ENCODE data around the gene CCDC154.

CCDC154 gene

DNA sequence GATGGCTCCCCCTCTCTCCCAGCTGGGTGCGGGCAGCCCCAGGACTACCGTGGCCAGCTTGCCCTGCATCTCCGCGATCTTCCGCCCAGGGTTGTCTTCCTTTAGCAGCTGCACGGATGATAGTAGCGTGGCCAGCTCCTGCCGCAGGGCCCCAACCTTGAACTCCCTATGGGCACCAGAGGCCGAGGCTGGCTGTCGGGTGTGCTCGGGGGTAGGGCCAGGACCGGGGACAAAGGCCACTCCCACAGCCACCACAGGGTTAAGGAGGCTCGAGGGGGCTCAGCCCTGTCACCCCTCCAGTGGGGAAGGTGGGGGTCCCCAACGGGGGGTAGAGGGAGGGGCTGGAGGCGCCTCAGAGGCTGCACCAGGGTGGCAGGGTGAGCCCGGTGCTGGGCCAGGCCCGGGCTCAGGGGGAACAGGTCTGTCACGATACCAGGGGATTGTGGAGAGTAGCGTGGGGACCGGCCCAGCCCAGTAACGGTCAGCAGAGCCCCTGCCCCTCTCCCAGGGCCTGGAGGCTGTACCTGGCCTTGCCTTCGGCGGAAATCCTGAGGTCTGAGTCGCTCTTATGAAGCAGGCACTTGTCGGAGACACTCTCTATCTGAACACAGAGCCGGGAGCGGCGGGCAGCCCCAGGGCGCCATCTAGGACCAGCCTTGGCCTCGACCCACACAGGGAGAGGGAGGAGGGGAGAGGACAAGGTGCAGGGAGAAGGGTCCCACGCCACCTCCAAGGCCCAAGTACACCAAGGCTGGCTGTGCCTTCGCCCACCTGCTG lies 8.2 kb downstream of the CCDC154 start:
- DNase-seq = no peak

GRCh38 chr16:1434644-1435592 lies 9.4 kb downstream of the CCDC154 start:
- DNase-seq = no peak

GRCh38 chr16:1433756-1434155 lies 10.6 kb downstream of the CCDC154 start:
- no peak for DNase-seq

GRCh38 chr16:1433263-1433560 lies 11.1 kb downstream of the CCDC154 start:
- no peak for DNase-seq

DNA sequence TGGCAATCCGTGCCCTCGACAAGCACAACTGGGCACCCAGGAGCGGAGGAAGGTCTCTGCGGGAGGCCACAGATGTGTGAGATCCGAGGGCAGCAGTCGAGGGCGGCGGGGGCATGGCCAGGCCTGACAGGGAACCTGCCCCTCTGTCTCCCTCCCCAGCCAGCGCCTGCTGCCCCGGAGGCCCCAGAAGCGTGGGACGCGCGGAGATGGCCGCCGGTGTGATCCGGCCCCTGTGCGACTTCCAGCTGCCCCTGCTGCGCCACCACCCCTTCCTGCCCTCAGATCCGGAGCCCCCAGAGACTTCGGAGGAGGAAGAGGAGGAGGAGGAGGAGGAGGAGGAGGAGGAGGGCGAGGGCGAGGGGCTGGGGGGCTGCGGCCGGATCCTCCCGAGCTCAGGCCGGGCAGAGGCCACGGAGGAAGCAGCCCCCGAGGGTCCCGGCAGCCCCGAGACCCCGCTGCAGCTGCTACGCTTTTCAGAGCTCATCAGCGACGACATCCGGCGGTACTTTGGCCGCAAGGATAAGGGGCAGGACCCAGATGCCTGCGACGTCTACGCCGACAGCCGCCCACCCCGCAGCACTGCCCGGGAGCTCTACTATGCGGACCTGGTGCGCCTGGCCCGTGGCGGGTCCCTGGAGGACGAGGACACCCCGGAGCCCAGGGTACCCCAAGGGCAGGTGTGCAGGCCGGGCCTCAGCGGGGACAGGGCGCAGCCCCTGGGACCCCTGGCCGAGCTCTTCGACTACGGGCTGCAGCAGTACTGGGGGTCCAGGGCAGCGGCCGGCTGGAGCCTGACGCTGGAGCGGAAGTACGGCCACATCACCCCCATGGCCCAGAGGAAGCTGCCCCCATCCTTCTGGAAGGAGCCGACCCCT lies 11.7 kb downstream of the CCDC154 start:
- no peak for DNase-seq

- no peak for DNase-seq
Observed at GRCh38 chr16:1431497-1432270, 12.7 kb downstream of the CCDC154 start.

DNA sequence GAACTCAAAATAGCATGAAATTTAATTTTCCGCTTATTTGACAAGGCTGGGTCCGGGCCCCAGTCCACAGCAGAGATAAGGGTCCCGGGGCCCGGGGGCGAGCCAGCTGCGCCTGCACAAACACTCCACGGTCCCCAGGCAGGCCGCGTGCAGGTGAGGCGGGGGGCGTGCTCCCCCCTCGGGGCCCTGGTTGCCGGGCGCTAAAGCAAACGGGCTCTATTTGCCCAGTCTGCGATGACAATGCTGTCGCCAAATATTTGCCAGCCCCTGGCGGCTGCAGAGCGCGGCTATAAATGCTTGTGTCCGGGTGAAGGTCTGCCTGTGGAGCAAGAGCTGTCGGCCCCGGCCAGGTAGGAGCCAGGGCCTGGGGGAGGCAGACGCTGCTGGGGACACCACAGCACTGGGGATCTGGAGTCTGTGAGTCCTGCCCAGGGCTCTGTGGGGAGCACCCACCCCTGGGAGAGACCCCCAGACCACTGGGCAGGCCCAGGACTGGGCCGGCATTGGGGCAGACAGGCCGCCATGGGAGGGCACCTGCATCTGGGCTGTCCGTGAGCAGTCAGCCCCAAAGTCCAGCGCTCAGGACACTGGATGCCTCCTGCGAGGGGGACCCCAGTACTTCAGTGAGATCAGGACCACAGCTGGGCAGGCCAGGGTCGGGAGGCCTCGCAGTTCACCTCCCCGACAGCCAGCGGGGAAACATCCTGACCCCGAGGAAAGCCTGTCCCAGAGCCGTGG lies 13.4 kb downstream of the CCDC154 start, which contains the start of gene PERCC1:
PERCC1 (plus strand) TSS at position 320 of the 738 bp plus-strand sequence. CDS start 1,516 bp downstream, outside the sequence.
- DNase-seq = no peak

GRCh38 chr16:1430214-1430758 lies 14.1 kb downstream of the CCDC154 start:
- no peak for DNase-seq

DNA sequence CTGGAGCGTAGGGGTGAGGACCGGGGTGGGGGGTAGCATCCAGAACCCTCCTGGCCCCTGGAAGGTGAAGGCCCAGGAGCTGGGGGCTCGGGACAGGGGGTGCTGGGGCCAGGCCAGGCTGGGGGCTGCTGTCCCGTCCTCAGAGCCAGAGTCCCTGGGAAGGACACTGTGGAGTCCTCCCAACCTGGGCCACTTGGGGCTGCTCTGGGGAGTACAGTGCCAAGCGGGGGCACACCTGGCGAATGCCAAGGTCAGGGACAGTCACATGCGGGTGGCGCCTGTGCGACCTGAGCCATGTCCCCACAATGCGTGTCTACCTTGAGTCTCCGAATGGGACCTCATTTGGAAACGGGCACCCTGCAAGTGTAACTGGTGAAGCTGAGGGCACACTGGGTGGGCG lies 14.7 kb downstream of the CCDC154 start:
- no peak for DNase-seq

DNA sequence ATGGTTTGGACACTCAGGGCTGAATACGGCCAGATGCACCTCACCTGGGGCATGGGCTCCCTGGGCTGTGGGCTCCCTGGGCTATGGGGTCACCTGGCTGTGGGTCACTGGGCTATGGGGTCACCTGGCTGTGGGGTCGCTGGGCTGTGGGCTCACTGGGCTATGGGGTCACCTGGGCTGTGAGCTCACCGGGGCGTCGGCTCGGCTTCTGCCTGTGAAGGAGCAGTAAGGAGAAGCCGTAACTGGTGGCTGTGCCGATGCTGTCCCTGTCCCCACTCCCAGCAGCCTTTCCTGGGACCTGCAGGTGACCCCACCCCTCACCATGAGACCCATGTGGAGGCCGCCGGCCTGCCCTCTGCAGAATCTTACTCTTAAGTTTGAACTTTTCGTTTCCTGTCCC lies 15.3 kb downstream of the CCDC154 start:
- DNase-seq = no peak

- DNase-seq = peak; percentile 23
Observed at GRCh38 chr16:1428511-1428910, 15.8 kb downstream of the CCDC154 start.

DNA sequence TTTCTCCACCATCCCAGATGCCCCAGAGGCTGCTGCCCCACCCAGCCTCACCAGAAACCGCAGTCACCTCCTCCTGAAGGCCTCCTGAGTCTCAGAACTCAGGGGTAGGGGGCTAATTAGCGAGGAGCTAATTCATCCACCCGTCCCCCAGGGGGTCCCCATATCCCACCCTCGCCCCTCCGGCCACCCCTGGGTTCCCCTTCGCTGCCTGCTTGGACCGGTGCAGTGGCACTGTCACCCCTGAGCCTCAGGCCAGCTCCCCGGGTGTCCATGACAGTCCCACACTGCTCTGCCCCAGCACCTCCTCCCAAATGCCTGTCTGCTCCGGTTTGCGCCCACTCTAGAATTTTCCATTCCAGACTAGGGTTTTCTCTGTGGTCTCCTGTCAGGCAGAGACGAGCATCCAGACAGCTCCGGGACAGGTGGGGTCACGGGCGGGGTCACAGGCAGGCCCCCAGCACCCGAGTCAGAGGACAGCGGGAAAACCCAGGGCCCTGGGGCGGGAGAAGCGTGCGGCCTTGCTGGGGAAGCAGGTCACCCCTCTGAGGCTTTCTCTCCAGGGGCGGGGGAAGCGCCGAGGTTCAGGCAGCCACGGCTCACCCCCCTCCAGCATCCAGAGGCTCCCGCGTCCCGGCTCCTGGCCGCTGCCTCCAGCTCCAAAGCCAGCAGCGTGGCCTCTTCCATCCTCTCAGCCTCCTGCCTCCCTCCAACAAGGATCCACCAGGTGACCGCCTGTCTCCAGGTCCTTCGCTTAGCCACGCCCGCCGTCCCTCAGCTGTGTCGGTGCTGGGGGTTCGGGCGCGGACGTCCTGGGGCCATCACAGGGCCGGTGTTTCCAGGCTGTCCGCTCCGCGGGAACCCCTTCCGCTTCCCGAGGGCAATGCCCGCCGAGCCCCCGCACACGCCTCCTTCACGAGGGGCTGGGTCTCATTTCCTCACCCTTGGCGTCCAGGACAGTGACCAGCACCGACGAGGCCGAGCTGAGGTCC lies 16.6 kb downstream of the CCDC154 start:
- no peak for DNase-seq

GRCh38 chr16:1426734-1427471 lies 17.5 kb downstream of the CCDC154 start:
- no peak for DNase-seq

DNA sequence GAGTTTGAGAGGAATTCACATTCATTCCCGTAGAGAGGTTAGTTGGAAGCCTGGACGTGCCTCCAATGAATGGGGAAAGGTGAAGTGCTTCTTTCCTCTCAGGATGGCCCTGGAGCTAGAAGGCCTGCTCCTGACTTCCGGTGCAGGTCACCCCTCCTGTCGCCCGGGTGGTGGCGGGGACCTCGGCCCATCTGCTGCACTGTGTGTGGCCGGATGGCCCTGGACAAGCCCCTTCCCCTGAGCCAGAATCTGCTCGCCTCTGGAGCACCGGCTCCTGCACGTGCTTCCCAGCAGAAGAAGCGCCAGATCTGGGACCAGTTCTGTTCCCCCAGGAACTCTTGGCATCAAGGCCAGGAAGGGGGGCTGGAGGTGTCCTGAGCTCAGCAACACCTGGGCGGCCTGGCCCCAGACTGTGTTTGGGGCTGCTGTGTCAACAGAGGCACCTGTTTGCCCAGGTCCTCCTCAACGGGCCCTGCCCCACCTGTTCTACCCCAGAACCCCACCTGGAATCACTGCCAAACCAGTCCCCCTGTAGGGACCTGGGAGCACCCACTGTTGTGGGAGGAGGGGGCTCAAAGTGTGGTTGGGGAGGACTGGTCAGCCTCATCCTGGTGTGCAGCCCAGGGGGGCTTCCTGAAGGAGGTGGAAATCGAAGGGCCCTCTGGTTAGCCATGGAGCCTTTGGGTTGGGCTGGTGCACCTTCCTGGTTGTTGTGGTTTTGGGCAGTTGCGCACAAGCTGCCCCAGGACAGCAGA lies 18.6 kb downstream of the CCDC154 start:
- no peak for DNase-seq

DNA sequence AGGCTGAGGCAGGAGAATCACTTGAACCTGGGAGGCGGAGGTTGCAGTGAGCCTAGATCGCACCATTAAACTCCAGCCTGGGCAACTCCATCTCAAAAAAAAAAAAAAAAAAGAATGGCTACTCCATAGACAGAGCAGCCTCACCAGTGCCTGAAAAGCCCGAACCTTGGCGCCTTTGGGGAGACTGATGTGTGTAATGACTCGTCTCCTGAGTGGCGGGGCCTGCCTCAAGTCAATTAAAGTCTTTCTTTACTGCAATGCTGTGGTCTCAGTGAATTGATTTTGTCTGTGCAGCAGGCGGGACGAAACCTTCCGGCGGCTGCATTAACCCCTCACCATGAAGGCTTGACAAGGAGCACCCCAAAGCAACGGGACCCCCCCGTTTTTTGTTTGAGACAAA lies 20.3 kb downstream of the CCDC154 start:
- DNase-seq = no peak

GRCh38 chr16:1422076-1422475 lies 22.3 kb downstream of the CCDC154 start:
- no peak for DNase-seq

- DNase-seq = no peak
Observed at GRCh38 chr16:1420111-1420539, 24.2 kb downstream of the CCDC154 start.

- no peak for DNase-seq
Observed at GRCh38 chr16:1416521-1416941, 27.8 kb downstream of the CCDC154 start.
